Colon (tissue), 2 donors: ENCODE results near the gene PLCXD1.
"Not testable (repeated sequence)": the region's sequence is repeated elsewhere in the genome, so short reads cannot be mapped to it uniquely, and the experiment has no call there.

Source experiments
- FAIRE-seq: peaks from 2 replicates; lab custom pipeline; 2012; peaks lifted over from hg19 to GRCh38; lab: Jason Lieb, UNC
- donor health status: control.
- donor health status: control.

Gene PLCXD1, protein sequence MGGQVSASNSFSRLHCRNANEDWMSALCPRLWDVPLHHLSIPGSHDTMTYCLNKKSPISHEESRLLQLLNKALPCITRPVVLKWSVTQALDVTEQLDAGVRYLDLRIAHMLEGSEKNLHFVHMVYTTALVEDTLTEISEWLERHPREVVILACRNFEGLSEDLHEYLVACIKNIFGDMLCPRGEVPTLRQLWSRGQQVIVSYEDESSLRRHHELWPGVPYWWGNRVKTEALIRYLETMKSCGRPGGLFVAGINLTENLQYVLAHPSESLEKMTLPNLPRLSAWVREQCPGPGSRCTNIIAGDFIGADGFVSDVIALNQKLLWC

DNA sequence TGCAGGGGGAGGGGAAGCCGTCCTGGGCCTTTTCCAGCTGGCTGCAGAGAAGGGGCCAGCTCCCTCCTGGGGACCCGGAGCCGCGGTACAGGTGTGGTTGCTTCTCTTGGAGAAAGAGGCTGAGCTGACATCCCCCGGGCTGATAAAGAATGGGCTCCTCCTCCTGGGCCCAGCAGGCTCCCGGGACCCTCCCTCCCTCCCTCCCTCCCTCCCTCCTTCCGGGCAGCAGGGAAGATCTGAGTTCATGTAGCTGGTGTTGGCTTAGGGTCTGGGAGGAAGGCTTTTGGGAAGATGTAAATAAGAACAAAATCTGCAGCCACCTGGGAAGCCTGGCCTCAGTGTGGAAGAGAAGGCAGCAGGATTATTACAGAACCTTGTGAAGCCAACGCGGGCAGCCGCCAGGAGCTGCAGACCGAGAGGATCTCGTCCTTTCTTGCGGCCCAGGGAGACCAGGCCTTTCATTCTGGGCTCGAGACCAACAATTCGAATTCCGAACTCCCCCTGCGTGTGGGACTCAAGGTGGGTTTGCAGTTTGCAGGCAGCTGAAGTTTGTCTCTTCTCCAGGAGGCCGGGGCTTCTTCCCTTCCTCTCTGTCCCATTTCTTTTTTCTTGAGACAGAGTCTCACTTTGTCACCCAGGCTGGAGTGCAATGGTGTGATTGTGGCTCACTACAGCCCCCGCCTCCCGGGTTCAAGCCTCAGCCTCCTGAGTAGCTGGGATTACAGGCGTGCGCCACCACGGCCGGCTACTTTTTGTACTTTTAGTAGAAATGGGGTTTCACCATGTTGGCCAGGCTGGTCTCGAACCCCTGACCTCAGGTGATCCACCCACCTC, at the start of gene PLCXD1:
Gene PLCXD1 (plus strand): TSS at position 216 of the 834 bp plus-strand sequence. CDS start 2,807 bp downstream, outside the sequence.
- no peak for FAIRE-seq

DNA sequence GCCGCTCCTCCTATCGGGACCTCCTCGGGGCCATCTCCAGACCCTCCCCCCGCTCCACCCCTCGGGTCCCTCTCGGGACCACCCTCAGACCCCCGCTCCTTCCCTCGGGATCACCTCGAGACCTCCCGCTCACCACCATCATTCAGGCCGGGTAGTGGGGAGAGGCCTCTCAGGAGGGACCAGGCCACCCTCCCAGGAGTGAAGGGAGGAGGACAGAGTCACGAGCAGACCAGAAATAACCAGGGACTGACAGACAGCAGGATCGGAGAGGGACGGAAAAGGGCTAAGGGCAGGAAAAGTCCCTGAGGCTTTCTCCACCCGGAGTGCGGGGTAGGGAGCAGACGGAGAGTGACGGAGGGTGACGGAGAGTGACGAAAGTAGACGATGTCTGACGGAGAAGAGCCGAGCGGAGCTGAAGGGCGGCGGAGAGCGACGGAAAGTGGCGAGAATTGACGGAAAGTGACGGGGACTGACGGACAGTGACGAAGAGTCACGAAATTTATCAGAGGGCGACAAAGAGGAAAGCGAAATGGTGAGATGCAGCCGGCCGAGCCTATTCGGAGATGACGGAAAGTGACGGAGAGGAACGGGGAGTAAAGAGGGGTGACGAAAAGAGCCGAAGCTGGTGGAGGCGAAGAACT, 49.4 kb upstream of the PLCXD1 start:
- FAIRE-seq: peak; percentile 91

DNA sequence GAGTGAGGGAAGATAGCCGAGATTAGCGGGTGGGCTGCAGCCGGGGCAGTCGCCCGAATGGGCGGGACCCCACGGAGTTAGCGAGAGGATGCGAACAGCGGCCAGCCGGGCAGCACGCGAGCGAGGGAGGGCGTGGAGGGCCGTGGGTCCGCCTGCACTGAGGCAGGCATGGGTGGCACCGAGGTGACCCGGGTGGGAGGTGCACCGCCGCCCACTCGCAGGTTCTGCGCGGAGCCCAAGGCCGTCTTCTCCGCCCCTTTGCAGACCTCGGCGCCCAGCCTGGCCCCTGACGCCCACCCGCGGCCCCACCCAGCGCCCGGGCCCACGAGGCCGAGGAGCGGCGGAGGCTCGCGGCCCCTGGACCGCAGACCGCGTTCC, 48.9 kb upstream of the PLCXD1 start:
- not testable (repeated sequence) for FAIRE-seq

DNA sequence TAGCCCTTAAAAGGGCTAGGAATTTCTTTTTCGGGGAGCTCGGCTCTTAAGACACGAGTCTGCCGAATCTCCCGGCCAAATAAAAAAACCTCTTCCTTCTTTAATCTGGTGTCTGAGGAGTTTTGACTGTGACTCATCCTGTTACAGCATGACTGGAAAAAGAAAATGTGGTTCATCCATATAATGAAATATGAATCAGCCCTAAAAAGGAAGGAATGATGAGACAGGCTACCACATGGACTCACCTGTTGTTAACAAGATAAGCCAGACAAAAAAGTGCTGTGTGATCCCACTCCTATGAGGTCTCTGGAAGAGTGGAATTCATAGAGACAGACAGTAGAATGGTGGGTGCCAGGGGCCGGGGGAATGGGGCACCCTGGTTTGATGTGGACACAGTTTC, 45.0 kb upstream of the PLCXD1 start:
- FAIRE-seq: not testable (repeated sequence)

DNA sequence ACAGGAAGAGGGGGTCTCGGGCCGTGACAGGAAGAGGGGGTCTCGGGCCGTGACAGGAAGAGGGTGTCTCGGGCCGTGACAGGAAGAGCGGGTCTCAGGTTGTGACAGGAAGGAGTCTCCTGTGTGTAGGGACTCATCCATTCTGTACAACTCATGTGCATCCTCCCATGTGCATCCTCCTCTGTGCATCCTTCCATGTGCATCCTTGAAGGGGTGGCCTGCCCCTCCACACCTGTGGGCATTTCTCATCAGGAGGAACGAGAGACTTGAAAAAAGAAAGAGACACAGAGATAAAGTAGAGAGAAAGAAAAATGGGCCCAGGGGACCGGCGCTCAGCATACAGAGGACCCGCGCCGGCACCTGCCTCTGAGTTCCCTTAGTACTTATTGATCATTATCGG, 30.2 kb upstream of the PLCXD1 start:
- FAIRE-seq: no peak

DNA sequence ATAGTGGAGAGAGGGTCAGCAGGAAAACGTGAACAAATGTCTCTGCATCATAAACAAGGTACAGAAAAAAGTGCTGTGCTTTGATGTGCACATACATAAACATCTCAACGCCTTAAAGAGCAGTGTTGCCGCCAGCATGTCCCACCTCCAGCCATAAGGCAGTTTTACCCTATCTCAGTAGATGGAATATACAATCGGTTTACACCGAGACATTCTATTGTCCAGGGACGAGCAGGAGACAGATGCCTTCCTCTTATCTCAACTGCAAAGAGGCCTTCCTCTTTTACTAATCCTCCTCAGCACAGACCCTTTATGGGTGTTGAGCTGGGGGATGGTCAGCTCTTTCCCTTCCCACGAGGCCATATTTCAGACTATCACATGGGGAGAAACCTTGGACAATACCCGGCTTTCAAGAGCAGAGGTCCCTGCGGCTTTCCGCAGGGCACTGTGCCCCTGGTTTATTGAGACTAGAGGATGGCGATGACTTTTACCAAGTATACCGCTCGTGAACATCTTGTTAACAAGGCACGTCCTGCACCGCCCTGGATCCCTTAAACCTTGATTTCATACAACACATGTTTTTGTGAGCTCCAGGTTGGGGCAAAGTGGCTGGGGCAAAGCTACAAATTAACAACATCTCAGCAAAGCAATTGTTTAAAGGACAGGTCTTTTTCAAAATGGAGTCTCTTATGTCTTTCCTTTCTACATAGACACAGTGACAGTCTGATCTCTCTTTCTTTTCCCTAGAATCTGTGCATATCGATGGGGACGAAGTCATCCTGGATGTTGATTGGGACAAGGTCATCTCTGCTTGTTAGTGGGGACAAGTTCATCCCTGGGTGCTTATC, 29.6 kb upstream of the PLCXD1 start:
- FAIRE-seq: not testable (repeated sequence)

DNA sequence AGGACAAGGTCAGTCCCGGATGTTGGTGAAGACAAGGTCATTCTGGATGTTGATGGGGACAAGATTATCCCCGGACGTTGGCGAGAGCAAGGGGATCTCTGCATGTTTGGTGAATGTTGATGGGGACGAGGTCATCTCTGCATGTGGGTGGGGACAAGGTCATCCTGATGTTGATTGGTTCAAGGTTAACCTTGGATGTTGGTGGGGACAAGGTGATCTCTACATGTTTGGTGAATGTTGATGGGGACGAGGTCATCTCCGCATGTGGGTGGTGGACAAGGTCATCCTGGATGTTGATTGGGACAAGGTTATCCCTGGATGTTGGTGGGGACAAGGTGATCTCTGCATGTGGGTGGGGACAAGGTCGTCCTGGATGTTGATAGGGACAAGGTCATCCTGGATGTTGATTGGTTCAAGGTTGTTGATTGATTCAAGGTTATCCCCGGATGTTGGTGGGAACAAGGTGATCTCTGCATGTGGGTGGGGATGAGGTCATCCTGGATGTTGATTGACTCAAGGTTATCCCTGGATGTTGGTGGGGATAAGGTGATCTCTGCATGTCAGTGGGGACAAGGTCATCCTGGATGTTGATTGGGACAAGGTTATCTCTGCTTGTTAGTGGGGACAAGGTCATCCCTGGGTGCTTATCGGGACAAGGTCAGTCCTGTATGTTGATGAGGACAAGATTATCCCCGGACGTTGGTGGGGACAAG, 28.8 kb upstream of the PLCXD1 start:
- FAIRE-seq: no peak

DNA sequence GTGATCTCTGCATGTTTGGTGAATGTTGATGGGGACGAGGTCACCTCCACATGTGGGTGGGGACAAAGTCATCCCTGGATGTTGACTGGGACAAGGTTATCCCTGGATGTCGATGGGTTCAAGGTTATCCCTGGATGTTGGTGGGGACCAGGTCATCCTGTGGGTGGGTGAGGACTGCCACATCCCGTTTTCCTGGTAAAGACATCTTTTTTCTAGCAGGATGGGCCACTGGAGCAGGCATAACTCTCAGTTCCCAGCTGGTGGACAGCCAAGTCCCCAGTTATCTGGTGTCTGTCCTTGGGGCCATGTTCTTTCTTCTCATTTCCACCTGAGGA, 28.3 kb upstream of the PLCXD1 start:
- no peak for FAIRE-seq

DNA sequence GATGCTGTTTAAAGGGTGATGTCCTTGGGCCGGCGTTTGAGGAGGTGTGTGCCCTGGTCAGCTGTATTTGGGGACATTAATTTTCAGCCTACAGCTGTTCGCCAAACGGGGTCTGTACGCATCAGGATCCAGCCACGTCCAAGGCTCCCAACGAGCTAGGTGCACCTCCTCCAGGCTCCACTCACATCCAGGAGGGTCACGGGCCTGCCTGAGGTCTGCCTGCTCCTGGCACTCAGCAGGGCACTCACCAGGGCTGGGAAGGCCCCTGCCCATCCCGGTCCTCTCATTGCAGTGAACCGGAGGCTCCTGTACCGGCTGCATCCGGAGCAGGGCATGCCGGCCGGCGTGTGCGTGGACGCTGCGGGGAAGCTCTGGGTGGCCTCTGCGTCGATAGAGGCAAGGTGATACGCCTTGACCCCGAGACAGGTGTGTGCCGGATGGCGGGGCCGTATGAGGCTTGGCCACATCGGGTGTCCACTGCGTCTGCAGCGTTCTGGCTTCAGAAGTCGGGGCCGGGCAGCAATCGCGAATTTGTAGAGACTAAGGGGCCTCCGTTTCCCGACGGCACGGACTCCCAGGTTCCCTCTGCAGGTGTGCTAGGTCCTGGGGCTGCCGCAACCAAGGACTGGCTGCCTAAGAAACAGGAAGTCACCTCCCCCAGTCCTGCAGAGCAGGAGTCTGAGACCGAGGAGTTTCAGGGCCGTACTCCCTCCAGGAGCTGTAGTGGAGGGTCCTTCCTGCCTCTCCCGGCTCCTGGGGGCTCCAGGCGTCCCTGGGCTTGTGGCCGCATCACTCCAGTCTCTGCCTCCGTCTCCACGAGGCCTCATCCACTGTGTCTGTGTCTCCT, 27.5 kb upstream of the PLCXD1 start:
- FAIRE-seq: no peak

DNA sequence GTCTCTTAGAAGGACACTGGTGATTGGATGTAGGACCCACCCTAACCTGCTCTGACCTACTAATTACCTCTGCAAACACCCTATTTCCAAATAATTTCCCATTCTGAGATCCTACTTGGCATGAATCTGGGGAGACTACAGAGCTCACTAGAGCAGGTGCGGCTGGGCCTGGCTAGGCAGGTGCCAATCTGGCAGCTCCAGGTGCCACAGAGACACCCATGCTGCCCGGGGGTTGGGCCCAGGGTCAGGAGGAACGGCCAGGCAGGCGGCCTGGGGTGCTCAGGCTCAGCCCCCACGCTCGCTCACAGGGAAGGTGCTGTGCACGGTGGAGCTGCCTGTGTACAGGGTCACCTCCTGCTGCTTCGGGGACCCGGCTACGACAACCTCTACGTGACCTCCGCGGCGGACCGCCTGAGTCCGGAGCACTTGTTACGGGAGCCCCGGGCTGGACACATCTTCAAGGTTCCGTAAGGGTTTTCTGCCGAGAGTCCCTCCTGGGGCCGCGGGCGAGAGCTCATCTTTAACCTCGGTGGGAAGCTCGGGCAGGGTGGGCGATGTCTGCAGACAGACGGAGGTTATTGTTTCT, 26.5 kb upstream of the PLCXD1 start:
- no peak for FAIRE-seq

DNA sequence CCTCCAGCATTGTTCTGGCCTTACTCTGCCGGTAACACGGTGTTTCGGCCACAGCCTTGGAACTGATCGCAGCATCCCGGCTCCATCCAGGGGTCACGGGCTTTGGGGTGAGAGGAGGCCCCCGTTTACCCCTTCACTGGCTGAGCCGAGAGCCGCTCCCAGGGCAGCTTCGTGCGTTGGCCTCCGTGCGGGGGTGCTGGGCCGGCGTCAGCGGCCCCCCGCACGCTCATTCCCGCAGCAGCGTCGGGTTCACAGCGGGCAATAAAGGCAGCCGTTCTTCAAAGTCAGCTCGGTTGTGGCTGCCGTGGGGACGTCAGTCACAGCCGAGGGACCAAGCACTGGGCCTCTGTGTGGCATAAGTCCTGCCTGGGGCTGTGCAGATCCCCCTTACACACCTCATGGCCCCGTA, 25.3 kb upstream of the PLCXD1 start:
- no peak for FAIRE-seq

DNA sequence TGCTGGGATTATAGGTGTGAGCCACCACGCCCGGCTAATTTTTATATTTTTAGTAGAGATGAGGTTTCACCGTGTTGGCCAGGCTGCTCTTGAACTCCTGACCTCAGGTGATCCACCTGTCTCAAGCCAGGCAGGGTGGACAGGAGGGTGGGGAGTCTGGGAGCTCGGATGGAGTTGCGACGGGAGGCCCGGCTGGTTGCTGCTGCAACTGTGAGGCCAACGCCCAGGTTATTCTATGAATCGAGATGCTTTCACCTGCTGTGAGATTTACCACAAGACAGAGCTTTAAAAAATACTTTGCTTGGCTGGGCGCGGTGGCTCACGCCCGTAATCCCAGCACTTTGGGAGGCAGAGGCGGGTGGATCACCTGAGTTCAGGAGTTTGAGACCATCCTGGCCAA, 24.1 kb upstream of the PLCXD1 start:
- FAIRE-seq: not testable (repeated sequence)

DNA sequence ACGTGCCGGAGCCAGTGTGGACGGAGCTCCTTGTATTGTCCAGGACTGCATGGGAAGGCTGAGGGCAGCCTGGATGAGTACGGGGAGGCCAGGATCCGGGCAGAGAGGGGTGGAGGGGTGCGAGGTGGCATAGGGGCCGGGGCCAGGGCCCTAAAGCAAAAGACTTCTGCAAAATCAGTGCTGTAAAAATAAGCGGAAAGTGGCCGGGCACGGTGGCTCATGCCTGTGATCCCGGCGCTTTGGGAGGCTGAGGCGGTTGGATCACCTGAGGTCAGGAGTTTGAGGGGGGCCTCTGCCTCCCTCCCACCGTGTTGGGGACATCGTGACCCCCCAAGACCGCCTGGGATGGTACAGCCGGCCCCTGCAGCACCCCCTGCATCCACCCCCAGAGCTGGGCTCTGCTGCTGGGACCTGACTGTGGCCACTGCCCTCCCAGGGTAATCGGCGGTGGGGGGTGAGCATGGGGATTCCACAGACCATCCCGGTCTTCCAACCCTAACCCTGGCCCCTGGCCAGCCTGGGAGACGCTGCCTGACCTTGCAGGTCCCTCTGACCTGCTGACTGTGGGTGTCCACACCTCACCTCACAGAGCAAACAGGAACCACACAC, 23.4 kb upstream of the PLCXD1 start:
- no peak for FAIRE-seq

DNA sequence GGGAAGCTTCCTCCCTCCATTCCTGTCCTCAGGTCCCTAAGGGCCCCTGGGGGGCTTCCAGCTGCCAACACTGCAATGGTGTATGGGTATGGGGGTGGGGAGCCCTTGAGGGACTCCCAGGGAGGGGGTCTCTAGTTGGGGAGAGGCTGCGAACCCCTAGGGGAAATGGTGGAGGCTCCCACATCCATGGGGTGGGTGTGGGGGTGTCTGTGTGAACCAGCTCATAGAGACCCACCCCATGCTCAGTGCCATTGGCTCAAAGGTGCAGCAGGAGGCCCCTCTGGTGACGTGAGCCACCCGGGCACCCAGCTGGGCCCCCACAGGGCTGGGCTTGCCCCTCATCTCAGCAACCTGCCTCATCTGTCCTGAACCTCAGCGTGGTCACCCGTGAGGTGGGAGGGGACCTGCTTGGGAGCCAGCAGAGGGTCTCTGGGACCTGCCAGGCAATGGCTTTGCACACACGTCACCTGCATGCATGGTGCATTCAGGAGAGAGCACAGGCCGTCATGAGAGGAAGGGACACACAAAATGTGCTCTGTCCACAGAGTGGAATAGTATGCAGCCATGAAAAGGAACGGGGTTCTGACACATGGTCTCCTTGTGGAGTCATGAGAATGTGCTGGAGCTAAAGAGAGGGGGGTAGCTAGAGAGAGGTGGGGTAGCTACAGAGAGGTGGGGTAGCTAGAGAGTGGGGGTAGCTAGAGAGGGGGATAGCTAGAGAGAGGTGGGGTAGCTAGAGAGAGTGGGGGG, 22.7 kb upstream of the PLCXD1 start:
- FAIRE-seq: no peak

DNA sequence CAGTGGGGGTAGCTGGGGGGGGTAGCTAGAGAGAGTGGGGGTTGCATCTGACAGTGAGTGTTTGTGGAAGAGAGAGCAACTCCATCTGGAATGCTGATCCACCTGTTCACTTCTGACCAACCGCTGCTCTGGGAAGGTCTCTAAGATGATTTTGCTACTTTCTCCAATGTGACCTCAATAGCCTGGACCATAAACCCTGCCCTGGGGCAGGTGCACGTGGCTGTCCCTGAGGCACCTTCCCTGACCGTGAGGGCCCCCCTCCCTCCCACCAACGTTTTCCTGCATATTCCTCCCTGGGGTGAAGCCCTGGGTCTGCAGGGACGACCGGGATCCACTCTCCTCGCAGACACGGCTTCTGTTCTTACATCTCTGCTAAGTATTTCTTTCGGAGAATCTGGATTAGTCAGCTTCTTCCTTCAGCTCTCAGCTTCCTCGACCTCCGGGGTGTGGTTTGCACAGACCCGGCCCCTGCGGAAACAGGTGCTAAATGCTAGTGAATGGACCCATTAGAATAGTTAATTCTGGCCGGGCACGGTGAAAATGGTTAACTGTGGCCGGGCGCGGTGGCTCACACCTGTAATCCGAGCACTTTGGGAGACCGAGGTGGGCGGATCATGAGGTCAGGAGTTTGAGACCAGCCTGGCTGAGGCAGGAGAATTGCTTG, 21.4 kb upstream of the PLCXD1 start:
- FAIRE-seq: no peak

DNA sequence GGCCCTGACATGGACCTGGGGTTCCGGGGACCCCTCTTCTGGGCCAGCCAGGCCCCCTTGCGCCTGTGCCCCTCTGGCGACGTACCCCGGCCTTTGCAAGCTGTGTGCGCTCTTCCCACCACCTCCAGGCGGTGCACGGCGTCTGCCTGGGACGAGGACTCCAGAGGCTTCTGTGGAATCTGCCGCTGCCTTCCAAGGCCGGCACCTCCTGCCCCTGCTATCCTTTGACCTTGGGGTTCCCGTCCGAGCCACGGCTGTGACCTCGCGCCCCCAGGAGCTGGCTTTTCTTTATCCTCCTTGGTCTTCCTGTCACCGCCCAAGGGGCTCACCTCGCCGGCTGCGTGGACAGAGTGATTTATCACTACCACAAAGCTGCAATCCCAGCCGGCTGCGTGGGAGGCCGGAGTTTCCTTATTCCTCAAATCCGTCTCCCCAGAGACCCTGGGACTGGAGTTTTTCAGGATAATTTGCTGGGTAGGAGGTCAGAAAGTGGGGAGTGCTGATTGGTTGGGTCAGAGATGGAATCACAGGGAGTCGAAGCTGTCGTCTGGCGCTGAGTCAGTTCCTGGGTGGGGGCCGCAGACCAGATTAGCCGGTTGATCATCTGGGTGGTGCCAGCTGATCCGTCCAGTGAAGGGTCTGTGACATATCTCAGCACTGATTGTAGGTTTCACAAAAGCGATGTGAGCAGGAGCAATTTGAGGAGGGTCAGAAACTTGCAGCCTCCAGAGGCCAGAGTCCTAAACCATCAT, 19.8 kb upstream of the PLCXD1 start:
- no peak for FAIRE-seq

DNA sequence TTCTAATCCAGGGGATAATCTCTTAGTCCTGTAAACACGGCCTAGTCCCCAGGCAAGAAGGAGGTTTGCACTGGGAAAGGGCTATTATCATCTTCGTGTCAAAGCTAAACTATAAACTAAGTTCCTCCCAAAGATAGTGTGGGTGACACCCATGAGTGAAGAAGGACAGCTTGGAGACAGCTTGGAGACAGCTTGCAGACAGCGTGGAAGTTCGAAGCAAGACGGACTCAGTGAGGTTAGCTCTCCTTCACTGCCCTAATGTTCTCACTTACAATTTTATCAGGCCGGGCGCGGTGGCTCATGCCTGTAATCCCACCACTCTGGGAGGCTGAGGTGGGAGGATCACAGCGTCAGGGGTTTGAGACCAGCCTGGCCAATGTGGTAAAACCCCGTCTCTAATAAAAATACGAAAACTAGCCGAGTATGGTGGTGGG, 19.2 kb upstream of the PLCXD1 start:
- no peak for FAIRE-seq
